Measurements from ENCODE around the gene IL1RAPL2.

GRCh38 chrX:104728456-104728855 is 162.5 kb downstream of the IL1RAPL2 start:
- TF ChIP-seq CTBP1 (IDR thresholded peaks at IDR 0.05; ENCODE audit: borderline replicate concordance) (no peak), BHLHE40 (IDR thresholded peaks at IDR 0.05; ENCODE audit: borderline replicate concordance) (no peak), SP1 (IDR thresholded peaks at IDR 0.05) (no peak), HDGF (IDR thresholded peaks at IDR 0.05; ENCODE audit: borderline replicate concordance) (no peak), LEF1 (IDR thresholded peaks at IDR 0.05; ENCODE audit: borderline replicate concordance) (no peak), PKNOX1 (IDR thresholded peaks at IDR 0.05) (no peak), ELF4 (IDR thresholded peaks at IDR 0.05) (no peak), TARDBP (IDR thresholded peaks at IDR 0.05) (no peak)
